Amniotic stem cell (primary cell): ENCODE results near the gene CAMKK2.
"Not testable (repeated sequence)": the region's sequence is repeated elsewhere in the genome, so short reads cannot be mapped to it uniquely, and the experiment has no call there.

Experiments used
- DNase-seq: peaks from one replicate; lab custom pipeline; 2025; lab: John Stamatoyannopoulos, UW

Gene CAMKK2

DNA sequence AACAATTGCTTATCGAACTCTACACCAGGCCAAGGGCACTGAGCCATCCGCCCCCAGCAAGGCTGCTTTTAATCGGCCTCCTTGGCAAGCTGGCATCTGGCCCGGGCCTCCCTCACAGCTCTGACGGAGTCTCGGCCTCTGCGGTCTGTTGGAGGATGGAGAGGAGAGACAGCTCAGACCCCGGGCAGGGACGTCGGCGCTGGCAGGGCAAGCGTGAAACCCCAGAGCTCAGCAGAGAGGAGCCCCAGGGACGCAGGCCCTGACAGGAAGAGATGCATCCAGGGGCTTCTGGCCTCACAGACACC is 17.5 kb downstream of the CAMKK2 start:
- DNase-seq = no peak

DNA sequence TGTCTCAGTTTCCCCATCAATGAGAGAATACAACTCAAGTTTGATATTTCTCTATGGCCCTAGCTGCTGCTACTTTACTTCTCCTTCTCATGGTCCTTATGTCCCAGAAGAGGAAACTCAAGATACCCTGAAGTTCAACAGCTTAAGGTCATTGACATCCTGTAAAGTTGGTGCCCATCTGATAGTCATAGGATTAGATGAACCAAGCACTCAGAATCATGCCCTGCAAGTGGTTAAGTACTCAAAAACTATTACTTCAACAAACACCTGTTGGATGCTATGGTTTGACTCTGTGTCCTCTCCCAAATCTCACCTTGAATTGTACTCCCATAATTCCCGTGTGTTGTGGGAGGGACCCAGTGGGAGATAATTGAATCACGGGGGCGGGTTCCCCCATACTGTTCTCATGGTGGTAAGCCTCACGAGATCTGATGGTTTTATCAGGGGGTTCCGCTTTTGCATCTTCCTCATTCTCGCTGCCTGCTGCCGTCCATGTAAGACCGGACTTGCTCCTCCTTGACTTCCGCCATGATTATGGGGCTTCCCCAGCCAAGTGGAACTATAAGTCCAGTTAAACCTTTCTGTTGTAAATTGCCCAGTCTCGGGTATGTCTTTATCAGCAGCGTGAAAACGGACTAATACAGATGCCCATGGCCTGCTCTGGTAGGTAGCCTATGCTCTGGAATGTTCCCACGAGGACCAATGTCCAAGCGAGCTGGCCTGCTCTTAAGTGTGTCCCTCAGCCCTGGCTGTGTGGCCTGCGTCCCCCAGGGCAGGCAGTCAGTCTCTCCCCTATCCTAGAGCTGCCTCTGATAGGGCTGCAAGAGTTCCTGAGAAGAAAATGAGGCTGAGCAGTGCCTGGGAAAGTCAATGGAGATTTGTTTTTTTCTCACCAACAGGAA is 18.1 kb downstream of the CAMKK2 start:
- DNase-seq = no peak

DNA sequence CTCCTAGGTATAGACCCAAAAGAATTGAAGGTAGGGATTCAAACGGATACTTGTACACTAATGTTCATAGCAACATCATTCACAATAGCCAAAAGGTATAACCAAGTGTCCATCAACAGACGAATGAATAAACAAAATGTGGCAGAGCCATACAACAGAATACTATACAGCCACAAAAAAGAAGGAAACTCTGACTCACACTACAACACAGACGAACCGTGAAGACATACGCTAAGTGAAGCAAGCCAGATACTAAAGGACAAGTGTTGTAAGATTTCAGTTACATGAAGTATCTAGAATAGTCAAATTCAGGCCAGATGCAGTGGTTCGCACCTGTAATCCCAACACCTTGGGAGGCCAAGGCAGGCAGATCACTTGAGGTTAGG is 19.1 kb downstream of the CAMKK2 start:
- no peak for DNase-seq

DNA sequence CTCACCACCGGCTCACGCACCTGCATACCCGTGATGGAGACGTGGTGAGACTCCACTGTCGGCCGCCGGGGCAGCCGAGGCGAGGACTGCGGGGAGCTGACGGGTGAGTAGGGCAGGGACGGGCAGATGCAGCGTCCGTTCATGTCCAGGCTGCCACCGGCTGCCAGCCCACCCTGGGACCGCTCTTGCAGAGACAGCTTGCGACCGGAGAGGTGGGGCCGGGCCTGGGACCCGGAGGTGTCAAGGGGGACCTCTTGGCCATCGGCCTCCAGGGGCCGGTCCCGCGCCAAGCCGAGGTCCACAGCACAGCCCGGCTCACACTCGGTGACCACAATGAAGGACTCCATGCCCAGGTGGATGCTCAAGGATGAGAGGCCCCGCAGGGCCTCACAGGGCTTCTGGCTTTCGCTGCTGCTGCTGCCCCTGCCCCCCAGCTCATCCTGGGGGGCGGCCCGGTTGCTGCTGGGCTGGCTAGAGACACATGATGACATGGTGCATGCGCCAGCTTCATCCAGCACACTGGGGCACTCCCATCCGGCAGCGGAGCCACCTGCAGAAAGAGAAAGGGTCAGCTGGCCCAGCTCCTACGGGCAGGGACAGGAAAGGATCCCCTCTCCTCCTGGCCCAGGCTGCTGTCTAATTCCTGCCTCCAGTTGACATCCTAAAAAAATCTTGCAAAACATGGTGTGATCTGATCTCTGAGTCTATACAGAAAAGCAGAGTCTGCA is 22.3 kb downstream of the CAMKK2 start:
- no peak for DNase-seq

- no peak for DNase-seq
These were observed 23.1 kb downstream of the CAMKK2 start for GRCh38 chr12:121273364-121273896.

- DNase-seq = no peak
These were observed 28.7 kb downstream of the CAMKK2 start for GRCh38 chr12:121267822-121268221.

DNA sequence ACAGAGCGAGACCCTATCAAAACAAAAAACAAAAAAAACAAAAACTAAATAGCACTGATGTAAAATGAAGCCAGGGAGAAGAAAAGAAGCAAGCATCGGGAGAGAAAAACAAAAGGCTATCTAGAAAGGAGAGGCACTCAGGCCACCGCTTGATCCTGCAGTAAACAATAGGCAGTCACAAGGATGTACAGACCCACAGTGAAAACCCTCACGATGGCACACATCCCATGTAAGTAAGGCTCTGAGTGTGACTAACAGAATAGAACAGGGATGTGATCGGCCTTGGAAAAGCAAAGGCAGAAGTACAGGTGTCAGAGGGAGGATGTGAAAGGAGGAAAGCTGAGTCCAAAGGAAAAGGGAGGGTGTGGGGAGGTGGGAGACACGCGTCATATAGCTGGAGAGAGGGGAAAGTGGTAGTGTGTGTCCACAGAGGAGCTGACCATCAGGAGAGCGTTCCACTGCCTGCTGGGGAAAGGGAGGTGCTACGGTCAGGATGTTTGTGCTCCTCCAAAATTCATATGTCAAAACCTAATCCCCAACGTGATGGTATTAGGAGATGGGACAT is 31.5 kb downstream of the CAMKK2 start:
- DNase-seq = no peak

- DNase-seq = no peak
These were observed 32.4 kb downstream of the CAMKK2 start for GRCh38 chr12:121264135-121264534.

DNA sequence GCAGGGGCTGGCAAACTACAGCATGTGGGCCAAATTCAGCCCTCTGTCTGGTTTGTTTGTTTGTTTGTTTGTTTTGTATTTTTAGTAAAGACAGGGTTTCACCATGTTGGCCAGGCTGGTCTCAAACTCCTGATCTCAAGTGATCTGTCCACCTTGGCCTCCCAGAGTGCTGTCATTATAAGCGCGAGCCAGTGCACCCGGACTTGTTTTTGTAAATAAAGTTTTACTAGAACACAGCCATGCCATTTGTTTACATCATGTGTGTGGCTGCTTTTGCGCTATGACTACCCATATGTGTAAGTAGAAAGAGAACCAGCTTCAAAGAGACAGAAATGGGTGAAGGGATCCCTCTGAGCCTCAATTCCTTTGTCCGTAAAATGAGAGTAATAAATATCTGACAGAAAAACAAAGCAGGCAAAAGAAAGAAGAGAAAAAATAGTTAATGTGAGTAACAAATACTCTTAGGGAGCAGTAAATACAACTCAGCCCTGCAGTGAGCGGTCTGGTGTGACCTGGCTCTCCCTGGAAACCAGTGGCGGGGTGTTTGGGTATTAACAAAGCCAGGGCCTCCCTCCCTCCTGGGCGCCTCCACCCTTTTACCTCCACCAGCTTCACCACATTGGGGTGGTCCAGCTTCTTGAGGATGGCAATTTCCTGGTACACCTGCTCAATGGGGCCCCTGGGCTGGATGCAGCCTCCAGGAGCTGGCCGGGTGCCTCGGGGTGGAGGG is 33.1 kb downstream of the CAMKK2 start:
- DNase-seq = no peak

GRCh38 chr12:121261398-121261797 is 35.1 kb downstream of the CAMKK2 start:
- DNase-seq = no peak

DNA sequence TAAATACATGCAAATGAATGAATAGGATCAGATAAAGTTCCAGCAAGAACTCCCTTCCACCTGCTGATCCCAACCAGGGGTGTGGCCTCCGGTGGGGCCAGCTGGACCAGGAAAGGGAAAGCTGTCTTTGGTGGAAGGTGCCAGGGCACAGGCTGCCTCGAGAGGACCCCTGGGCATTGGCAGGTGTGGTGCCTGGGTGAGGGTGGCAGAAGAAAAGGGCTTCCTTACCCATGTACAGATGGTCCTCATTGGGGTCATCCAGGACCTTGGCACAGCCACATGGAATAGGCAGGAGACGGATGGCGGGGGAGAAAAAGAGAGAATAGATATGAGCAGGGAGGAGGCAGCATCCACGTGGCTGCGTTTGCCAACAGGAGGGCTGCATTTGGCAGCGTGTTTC is 36.4 kb downstream of the CAMKK2 start:
- no peak for DNase-seq

DNA sequence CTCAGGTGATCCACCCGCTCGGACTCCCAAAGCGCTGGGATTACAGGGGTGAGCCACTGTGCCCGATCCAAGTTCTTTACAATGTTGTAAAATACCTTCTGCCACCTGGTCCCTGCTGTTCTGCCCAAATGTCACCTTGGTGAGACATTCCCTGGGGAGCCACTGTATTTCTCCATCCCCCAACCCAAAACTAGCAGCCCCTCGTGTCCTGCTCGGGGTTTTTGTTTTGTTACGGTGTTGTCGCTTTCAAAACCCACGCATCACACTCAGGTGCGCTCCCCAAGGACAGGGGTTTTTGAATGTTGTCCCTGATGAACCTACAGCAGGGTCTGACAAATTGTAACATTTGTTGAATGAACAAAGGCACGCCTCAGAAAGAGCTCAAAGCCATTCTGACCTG is 37.4 kb downstream of the CAMKK2 start:
- DNase-seq = no peak

- DNase-seq = not testable (repeated sequence)
These were observed 38.6 kb downstream of the CAMKK2 start for GRCh38 chr12:121257704-121258449.

GRCh38 chr12:121255433-121255832 is 41.1 kb downstream of the CAMKK2 start:
- no peak for DNase-seq

DNA sequence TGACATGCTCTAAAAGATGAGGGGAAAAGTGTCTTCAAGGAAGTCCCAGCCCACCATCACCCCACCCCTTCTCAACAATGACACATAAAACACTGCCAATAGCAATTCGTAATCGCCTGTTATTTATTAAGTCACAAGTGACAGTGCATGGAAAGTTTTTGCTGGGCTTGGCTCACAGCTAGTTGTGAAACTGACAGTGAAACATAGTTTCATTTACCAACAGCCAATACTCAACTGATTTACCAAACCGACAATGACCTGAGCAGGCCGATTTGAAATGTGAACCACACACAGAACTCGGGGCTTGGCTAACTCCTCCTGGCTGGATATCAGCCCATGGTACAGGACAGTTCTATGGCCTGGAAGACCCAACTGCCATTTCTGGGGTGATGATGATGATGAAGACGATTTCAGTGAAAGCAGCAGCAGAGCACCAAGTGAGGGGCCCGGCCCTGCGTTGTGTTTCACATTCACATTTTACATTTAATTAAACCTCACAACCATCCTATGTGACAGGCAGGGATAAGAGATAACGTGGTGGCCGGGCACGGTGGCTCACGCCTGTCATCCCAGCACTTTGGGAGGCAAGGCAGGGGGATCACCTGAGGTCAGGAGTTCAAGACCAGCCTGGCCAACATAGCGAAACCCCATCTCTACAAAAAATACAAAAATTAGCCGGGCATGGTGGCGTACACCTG is 42.7 kb downstream of the CAMKK2 start:
- DNase-seq = no peak

DNA sequence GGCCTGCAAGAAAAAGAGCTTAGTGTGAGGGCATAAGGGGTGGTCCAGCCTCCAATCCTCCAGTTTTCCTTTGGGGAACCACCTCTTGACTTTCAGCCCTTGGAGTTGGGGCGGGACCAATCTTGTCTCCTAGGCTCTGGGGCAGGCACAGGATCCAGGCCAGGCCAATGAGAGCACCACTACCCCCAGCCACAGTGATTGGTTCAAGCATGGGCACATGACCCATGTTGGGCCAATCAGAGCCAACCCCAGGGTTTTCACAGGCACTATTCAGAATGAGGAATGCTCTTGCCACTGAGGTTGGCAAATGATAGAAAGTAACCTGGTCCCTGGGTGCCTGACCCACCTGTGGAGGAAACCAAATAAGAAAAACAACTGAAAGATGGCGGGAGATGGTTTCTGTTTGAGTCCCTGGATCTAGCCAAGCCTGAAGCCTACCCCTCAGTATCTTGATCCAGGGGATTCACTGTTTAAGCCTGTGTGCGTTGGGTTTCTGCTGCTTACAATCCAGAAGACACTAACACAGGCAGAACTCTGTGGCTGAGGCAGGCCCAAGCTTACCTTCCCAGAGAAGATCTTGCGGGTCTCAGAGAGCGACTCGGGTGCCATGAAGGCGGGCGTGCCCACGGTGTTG is 43.7 kb downstream of the CAMKK2 start:
- DNase-seq = no peak

GRCh38 chr12:121251838-121252237 is 44.7 kb downstream of the CAMKK2 start:
- DNase-seq = no peak

- DNase-seq = no peak
These were observed 46.1 kb downstream of the CAMKK2 start for GRCh38 chr12:121250359-121250758.

GRCh38 chr12:121248622-121249021 is 47.9 kb downstream of the CAMKK2 start:
- DNase-seq = no peak

DNA sequence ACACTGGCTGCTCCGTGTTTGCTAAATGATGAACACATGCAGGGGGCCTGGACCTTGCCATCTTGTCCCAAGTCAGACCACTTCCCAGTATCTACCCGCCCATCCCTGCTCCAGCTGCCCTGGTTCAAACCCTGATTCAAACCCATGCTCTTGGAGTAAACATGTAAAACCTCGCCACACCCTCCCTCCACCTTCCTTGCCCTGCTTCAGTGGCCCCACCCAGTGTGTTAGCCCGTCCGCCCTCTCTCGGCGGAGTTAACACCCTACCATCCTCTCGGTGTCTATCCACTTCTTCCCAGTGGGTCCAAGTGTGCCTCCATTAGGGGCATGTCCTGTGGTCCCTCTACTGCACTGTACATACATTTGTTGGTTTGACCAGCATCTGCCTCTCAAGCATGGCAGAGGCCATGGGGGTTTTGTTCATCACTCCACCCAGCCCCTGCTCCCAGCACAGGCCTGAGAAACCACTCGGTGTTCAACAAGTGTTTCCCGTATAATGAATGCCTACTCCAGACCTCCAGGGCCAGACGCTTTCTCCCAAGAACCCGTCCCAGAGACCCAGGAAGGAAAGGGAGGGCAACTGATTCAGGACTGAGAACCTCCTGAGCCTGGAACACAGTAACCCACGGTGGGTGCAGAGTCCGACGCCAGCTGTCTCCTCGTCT is 49.5 kb downstream of the CAMKK2 start:
- DNase-seq = no peak
